Uterus (tissue), 4 donors: Measurements from ENCODE around the gene TRIM3. TPM values are rescaled to one million over a fixed set of nuclear protein-coding genes. Genes with fewer than 3 reads are reported as not detected.

Experiments used
- DNase-seq, 2 donors: peaks; one replicate each; pipeline ENCODE4 v3.0.0-alpha.2; 2019 to 2020
- H3K27ac ChIP-seq, 2 donors: fragments of 200-600 bp; sonication (generic); 1 replicate in 1 of 2; 2 replicates in 1 of 2; pipeline ENCODE4 v1.5.1; 2016 to 2018
- H3K27me3 ChIP-seq, 2 donors: fragments of 200-600 bp; sonication (generic); one replicate each; pipeline ENCODE4 v1.5.1; 2018 to 2019; ENCODE audit warnings: control low read depth in 1 of 2
- H3K36me3 ChIP-seq, 2 donors: fragments of 200-600 bp; sonication (generic); one replicate each; pipeline ENCODE4 v1.5.1; 2019; ENCODE audit warnings: control low read depth in 1 of 2
- H3K4me1 ChIP-seq, 2 donors: fragments of 200-600 bp; sonication (generic); one replicate each; pipeline ENCODE4 v1.5.1; 2018 to 2019; ENCODE audit warnings: control low read depth in 1 of 2
- H3K4me3 ChIP-seq, 2 donors: fragments of 200-600 bp; sonication (generic); 1 replicate in 1 of 2; 2 replicates in 1 of 2; pipeline ENCODE4 v1.5.1; 2018 to 2019; ENCODE audit warnings: mild to moderate bottlenecking in 1 of 2
- H3K9me3 ChIP-seq, 2 donors: fragments of 200-600 bp; sonication (generic); one replicate each; pipeline ENCODE4 v1.5.1; 2019; ENCODE audit warnings: control low read depth in 1 of 2
- CTCF ChIP-seq, 4 experiments: fragments of 200-600 bp in 2 of 4; fragments of 450-650 bp in 2 of 4; sonication (generic) in 2 of 4; IDR thresholded peaks; one replicate each; pipeline ENCODE4 v1.5.1; 2016 to 2019; ENCODE audit warnings: antibody characterized with exemption in 4 of 4, mild to moderate bottlenecking in 2 of 4, moderate library complexity in 1 of 4
- POLR2A ChIP-seq, 2 donors: fragments of 450-650 bp; IDR thresholded peaks; one replicate each; pipeline ENCODE4 v1.6.1; 2016; ENCODE audit warnings: antibody characterized with exemption in 2 of 2, mild to moderate bottlenecking in 1 of 2, moderate library complexity in 1 of 2
- intact Hi-C: fragments of 100-400 bp; cut with DNase I; formaldehyde crosslinking; loops from one replicate; pipeline ENCODE4 v1.15.1; 2023; ENCODE audit warnings: low total_unique reads
- total RNA-seq, 4 donors: library from RNA; depleted of rRNA in 3 of 4; stranded (reverse); fragments of >200 nt in 3 of 4; gene quantifications; one replicate each; pipeline versions ENCODE4 v1.1.0 to v1.2.4, GENCODE V29; 2014 to 2023
- donor health status: DM: yes; HTN: yes; CAD: no.

The TRIM3 gene
- total RNA-seq, 4 donors from 2014 or later, result 9.5 to 42.4 (median 29.6) TPM

GRCh38 chr11:6486256-6486655 is 12.5 kb upstream of the TRIM3 start:
- TF ChIP-seq POLR2A (IDR thresholded peaks at IDR 0.05), result no peak
- no peak for TF ChIP-seq CTCF (IDR thresholded peaks at IDR 0.05)
- no peak overlapping the region for H3K4me3 ChIP-seq
- no peaks in the 10 kb centered on the region for H3K9me3 ChIP-seq
- H3K4me1 ChIP-seq, result peaks cover 0 to 6% of the 10 kb centered on the region in 2 donors
- intact Hi-C loops, result no loop called here
- no peaks in the 10 kb centered on the region for H3K36me3 ChIP-seq
- no peak for DNase-seq
- no peaks in the 10 kb centered on the region for H3K27me3 ChIP-seq
- H3K27ac ChIP-seq, result no peak overlapping the region

DNA sequence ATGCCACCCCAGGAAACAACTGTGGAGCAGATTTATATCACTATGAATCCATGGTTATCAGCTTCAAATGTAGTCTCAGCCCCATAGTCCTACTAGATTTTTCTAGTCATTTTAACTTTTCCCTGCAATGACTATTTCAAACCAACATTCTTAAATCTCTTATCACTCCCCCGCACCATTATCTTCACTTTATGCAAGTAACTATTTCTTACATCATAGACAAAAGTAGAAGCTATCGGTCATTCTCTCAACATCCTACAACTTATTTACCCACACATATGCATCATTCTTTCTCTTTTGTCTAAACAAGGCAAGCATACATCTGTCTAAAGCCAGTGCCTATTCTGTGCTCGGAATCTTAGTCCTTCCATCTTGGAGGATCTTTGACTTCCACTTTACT is 11.9 kb upstream of the TRIM3 start:
- TF ChIP-seq POLR2A (IDR thresholded peaks at IDR 0.05), result no peak
- no peak for TF ChIP-seq CTCF (IDR thresholded peaks at IDR 0.05)
- Histone ChIP-seq H3K9me3 (no peaks in the 10 kb centered on the region), H3K27ac (no peak overlapping the region), H3K4me1 (peaks cover under 1 to 6% of the 10 kb centered on the region in 2 donors), H3K36me3 (no peaks in the 10 kb centered on the region), H3K27me3 (no peaks in the 10 kb centered on the region), H3K4me3 (no peak overlapping the region)
- no peak for DNase-seq
- intact Hi-C loops, result no loop called here

- no peak for DNase-seq
- Histone ChIP-seq H3K27ac (no peak overlapping the region), H3K36me3 (no peaks in the 10 kb centered on the region), H3K27me3 (no peaks in the 10 kb centered on the region), H3K9me3 (no peaks in the 10 kb centered on the region), H3K4me1 (peaks cover 6% of the 10 kb centered on the region in 2 donors), H3K4me3 (no peak overlapping the region)
- TF ChIP-seq CTCF (IDR thresholded peaks at IDR 0.05), result no peak
- no peak for TF ChIP-seq POLR2A (IDR thresholded peaks at IDR 0.05)
- intact Hi-C loops, result no loop called here
Observed at GRCh38 chr11:6483015-6483414, 9.3 kb upstream of the TRIM3 start.

DNA sequence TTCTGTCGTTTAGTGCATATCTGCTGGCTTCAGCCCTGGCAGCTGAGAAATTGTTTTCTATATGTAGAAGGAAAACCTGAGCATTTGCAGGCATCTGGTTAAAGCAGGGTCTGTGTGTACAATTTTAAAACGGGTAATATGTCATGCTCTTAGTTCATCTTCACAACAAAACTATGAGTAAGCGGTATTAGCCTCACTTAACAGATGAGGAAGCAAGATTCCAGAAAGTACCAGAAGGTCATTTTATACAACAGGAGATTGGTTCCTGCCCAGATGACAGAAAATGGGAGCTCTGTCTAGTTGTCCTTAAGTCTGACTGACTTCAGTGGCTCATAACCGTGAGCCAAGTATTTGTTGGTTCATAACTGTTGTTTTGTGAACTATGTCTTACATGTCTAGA is 8.7 kb upstream of the TRIM3 start:
- no peak for TF ChIP-seq POLR2A (IDR thresholded peaks at IDR 0.05)
- TF ChIP-seq CTCF (IDR thresholded peaks at IDR 0.05), result no peak
- Histone ChIP-seq H3K9me3 (no peaks in the 10 kb centered on the region), H3K36me3 (no peaks in the 10 kb centered on the region), H3K27ac (peak overlapping the region; percentile 93 to 94), H3K27me3 (no peaks in the 10 kb centered on the region), H3K4me3 (peak overlapping the region; percentile 84 to 92), H3K4me1 (peaks cover 6% of the 10 kb centered on the region in 2 donors)
- intact Hi-C loops, result no loop called here
- no peak for DNase-seq

DNA sequence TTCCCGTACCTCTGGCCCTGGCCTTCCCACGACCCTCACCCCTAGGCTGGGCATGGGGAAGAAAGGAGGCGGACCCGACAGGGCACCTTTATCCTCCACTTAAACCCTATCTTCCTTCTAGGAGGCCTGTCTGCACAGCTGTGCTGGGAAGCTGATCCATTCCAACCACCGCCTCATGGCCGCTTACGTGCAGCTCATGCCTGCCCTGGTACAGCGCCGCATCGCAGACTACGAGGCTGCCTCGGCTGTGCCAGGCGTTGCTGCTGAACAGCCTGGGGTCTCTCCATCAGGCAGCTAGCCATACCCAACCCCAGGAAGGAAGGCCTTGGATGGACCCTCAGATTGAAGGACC is 8.2 kb upstream of the TRIM3 start:
- intact Hi-C loops, result no loop called here
- Histone ChIP-seq H3K4me1 (peaks cover 6% of the 10 kb centered on the region in 2 donors), H3K27ac (peak overlapping the region; percentile 93 to 94), H3K4me3 (peak overlapping the region; percentile 84 to 92), H3K9me3 (no peaks in the 10 kb centered on the region), H3K27me3 (no peaks in the 10 kb centered on the region), H3K36me3 (no peaks in the 10 kb centered on the region)
- TF ChIP-seq CTCF (IDR thresholded peaks at IDR 0.05) (no peak), POLR2A (IDR thresholded peaks at IDR 0.05) (no peak)
- DNase-seq, result no peak
